Subcutaneous adipose tissue (tissue), 4 donors: ENCODE results near the gene MYBPC2. TPM values are rescaled to one million over a fixed set of nuclear protein-coding genes. Genes with fewer than 3 reads are reported as not detected.

Source experiments
- CTCF ChIP-seq: fragments of 450-650 bp; IDR thresholded peaks from one replicate; pipeline ENCODE4 v1.5.1; 2016; ENCODE audit warnings: low read depth, mild to moderate bottlenecking, control low read depth, antibody characterized with exemption, moderate library complexity
- total RNA-seq, 4 donors: library from RNA; depleted of rRNA; stranded (reverse); fragments of >200 nt; gene quantifications; one replicate each; pipeline ENCODE4 v1.1.0, GENCODE V29; 2016

The MYBPC2 gene
- total RNA-seq, 4 donors from 2014 or later, result not detected

GRCh38 chr19:50466706-50467039, 34.0 kb downstream of the MYBPC2 start:
- no peak for TF ChIP-seq CTCF

DNA sequence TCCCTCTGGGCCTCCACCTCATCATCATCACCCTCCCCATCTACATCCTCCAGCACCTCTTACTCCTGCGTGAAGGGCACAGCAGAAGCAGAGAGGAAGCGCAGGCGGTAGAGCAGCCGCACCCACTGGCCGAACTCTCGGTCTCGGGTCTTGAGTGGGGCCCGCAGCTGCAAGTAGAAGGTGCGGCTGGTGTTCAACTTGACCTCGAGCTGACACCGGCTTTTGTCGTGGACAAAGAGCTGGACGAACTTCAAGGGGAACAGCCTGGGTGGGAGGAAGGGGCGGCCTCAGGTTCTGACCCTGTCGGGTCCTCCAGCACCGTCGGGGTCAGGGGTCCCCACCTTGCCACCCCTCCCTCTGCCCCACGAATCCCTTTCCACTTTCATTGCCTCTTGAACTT, 34.9 kb downstream of the MYBPC2 start:
- no peak for TF ChIP-seq CTCF

DNA sequence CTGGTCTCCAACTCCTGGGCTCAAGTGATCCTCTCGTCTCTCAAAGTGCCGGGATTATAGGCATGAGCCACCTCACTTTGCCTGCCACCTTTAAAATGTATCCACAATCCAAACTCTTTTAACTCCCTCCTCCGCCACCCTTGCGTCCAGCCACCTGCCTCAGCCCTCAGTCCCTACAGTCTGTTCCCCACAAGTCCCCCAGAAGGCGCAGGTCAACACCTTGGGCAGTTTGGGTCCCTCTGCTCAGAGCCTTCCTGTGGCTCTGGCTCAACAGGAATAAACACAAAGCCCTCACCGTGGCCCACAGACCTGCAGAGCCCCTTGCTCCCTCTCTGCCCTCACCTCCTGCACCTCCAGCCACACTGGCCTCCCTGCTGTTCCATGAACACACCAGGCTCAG, 36.1 kb downstream of the MYBPC2 start:
- TF ChIP-seq CTCF, result no peak

DNA sequence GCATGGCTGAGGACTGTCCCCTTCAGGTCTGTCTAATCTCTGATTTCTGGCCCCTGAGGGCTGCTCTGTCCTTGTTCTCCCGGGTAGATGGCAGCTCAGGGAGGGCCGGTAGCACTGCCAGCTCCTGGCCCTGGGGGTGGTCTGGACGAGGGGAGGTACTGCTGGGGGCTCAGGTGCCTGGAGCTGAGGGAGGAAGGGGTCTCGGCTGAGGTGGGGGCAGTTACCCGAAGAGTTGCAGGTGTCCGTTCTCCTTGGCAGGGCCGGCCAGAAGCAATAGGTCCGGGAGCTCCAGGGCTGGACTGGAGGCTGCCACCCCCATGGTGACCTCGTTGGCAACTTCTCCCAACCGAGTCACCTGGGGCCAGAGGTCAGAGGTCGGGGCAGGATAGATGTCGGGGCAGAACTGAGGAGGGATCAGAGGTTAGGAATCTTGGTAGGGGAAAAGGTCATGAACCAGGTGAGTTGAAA, 42.4 kb downstream of the MYBPC2 start:
- no peak for TF ChIP-seq CTCF

DNA sequence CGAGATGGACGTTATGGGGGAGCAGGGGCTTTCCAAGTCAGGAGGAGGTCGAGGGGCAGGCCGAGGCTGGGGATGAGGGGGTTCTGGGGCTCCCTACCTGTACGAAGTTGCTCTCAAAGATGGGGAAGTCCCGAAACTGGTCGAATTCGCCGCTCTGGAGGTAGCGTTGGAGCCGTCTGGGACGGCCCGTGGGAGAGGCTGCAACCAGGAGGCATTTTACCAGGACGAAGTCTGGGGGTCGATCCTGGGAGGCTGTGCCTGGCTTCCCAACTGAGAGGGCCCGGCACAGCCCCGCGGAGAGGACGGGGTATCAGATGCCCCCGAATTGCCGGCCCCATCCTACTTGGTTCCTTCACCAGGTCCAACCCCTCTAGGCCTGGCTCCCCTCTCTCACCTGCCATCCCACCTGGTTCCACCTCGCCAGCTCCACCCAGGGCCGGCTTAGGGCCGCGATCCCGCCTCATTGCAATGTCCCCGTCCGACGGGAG, 43.1 kb downstream of the MYBPC2 start:
- TF ChIP-seq CTCF, result no peak

GRCh38 chr19:50476224-50476906, 43.7 kb downstream of the MYBPC2 start, which contains the start of the genes EMC10 and GARIN5A:
Gene EMC10 (plus strand): TSS chr19:50476507. CDS start chr19:50476545, 38 bp downstream.
Gene GARIN5A (minus strand): TSS chr19:50476848. CDS start chr19:50476388, 460 bp downstream.
- TF ChIP-seq CTCF, result no peak

- no peak for TF ChIP-seq CTCF
Measured at GRCh38 chr19:50476907-50477238, 44.2 kb downstream of the MYBPC2 start.
